ENCODE measurements around the gene KCNJ2.

Gene KCNJ2

GRCh38 chr17:70168977-70169708, at the start of gene KCNJ2:
Gene KCNJ2 (plus strand): TSS chr17:70169532. CDS start chr17:70175040, 5,508 bp downstream.
- DNase-seq = peak; percentile 90

DNA sequence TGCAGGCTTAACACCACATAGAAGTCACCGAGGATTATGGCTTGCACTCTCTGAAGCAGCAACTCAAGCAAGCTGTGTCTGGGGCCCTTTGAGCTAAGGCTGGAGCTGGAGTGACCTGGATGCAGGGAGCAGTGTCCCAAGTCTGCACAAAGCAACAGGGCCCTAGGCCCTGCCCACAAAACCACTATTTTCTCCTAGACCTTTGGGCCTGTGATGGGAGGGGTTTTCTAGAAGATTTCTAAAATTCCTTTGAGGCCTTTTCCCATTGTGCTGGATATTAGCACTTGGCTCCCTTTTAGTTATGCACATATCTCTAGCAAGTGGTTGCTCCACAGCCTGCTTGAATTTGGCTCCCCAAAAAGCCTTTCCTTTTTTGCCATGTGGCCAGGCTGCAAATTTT, 49.8 kb upstream of the KCNJ2 start:
- DNase-seq = no peak

DNA sequence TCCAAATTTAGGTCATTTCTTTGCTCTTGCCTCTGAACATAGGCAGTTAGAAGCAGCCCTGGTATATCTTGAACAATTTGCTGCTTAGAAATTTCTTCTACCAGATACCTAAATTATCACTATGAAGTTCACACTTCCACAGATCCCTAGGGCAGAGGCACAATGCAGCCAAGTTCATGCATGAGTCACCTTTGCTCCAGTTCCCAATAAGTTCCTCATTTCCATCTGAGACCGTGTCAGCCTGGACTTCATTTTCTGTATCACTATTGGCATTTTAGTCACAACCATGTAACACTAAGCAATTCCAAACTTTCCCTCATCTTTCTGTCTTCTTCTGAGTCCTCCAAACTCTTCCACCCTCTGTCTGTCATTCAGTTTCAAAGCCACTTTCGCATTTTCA, 49.3 kb upstream of the KCNJ2 start:
- no peak for DNase-seq

DNA sequence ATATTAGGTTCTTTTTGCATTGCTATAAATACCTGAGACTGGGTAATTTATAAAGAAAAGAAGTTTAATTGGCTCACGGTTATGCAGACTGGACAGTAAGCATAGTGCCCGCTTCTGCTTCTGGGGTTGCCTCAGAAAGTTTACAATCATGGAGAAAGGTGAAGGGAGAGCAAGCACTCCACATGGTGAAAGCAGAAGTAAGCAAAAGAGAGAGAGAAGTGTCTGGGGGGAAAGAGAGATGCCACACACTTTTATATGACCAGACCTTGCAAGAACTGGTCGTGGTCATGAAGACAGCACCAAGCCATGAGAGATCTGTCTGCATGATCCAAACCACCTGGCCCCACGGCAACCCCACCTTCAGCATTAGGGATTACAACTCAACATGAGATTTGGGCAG, 48.9 kb upstream of the KCNJ2 start:
- DNase-seq = no peak

GRCh38 chr17:70121126-70121525, 48.2 kb upstream of the KCNJ2 start:
- no peak for DNase-seq

DNA sequence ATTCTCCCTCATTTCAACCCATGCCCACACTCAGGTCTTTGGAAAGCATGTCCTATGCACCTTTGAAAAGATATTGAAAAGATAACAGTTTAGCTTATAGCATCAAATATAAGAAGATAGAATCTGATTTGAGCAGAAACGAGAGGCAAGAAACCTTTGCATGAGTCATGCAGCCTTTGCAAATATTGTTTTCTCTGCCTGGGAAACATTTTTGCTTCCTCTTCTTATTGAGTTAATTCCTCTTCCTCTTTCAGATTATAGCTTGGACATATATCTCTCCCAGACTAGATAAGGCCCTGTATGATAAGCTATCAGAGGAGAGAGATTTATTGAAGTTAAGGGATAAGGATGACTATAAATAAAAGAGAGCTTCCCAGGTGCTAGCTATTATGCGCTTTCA, 46.1 kb upstream of the KCNJ2 start:
- no peak for DNase-seq

- no peak for DNase-seq
These were observed 44.6 kb upstream of the KCNJ2 start for GRCh38 chr17:70124723-70125122.

GRCh38 chr17:70127221-70127873, 42.0 kb upstream of the KCNJ2 start:
- no peak for DNase-seq

DNA sequence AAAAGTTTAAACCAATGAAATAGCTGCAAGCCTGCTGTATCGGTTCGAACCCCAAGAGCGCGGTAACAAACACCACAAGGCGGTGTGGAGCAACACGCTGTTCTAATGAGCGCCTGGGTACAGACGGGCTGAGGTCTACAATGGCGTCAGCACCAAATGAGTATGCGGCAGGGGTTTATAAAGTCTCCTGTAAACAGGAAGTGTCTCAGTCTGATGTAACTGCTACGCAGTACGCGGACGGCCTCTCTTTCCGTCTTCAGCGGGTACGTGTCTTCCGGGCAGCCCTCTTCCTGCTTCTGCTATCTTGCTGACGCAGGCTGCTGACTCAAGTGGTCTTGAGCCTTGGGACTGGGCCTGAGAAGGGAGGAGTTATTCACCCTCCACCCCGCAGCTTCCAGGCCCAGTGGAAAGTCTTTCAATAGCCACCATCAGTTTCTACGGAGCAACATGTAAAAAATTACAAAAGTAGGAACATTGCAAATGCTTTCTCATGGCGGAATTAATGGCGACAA, 40.5 kb upstream of the KCNJ2 start:
- DNase-seq = no peak

DNA sequence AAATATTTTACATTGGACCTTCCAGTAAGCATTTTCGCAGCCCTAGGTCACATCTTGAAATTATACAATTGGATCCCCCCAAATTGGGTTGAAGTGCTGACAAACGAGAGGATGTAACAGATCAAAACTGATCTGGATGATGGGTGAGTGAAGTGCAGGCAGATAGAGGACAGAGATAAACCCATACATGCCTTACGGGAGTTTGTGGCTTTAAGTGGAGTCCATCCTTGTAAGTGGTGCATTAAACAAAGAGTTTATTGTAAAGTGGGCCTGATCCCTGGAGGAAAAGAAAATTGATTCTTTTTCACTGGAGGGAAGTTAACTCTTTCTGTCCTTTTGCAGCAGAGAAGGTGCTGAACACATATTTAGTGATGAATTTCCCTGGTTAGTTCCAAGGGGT, 39.0 kb upstream of the KCNJ2 start:
- no peak for DNase-seq

GRCh38 chr17:70132505-70132904, 36.8 kb upstream of the KCNJ2 start:
- no peak for DNase-seq

DNA sequence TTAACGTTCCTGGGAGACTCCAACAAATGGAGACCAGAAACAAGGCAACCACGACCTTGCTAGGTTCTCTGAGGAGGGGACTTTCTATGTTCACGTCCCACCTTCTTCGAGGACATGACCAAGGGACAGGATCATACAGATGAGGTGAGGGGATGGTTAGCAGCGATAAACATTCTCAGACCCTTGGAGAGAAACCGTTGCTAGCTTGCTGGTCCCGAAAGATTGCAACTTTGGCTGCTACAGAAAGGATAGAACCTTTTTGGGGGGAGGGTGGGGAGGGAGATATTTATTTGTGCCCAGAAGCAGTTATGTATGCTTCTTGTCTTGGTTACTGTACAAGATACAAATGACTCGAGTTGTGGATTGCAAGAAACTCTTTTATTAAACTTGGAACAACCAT, 35.3 kb upstream of the KCNJ2 start:
- DNase-seq = no peak

GRCh38 chr17:70134777-70135176, 34.6 kb upstream of the KCNJ2 start:
- no peak for DNase-seq

GRCh38 chr17:70136131-70136530, 33.2 kb upstream of the KCNJ2 start:
- DNase-seq = no peak

- no peak for DNase-seq
These were observed 31.7 kb upstream of the KCNJ2 start for GRCh38 chr17:70137451-70138230.

- DNase-seq = no peak
These were observed 31.0 kb upstream of the KCNJ2 start for GRCh38 chr17:70138291-70138865.

- DNase-seq = no peak
These were observed 29.8 kb upstream of the KCNJ2 start for GRCh38 chr17:70139449-70139993.

DNA sequence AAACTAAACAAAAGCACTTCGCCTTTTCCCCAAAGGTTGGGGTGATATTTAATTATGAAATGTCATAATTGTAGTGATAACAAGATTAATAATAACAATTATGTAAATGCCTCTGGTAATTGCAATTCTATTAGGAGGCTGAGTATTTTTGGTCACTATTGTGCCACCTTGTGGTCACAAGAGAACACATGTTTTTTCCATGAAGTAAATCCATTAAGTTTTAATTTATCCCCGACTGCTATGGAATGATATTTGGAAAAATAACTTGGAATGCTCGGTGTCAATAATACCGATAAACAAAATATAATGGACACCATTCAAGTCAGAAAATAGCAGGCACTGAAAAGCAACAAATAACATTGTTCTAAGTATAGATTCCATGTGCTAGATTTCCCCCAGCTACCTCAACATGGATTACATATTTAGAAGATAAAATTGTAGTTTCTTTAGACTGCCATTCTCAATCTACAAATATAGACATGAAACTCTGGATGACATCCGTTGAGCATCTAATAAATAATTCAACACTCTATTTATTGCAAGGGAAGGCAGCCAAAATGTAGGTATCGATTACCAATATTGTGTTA, 25.0 kb upstream of the KCNJ2 start:
- DNase-seq = no peak

DNA sequence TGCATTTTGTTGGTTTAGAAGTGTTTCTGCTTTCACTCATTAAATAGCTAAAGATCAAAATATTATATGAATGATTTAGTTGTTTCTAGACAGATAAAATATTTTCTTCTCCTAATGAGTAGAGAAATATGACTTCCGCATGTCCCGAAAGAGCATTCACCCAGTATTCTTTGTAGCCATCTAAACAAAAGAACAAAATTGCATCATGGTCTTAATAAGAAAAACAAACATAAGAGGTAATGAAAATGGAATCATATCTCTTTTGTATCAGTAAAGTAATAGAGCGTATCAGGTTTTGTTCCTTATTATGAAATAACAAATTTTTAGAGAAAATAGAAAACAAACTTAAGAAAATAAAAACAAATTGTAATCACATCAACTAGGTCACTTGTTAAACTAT, 16.1 kb upstream of the KCNJ2 start:
- DNase-seq = no peak

DNA sequence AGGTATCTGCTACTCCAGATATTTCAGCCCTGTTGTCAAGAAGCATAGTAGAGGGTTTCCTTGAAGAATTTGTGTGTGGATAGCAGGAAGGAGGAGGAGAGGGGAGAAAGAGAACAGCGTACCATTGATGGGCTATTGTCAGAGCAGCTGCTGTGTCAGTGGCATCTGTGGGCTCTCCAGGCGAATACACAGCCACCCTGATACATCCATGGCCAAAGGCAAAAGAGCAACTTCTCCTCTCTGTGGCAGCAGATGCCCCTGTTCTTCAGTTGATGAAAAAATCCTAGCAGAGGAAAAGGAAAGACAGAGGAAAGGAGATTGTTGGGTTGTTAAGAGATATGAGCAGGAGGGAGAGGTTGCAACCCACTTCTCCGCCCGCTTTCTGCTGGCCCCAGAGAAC, 12.2 kb upstream of the KCNJ2 start:
- DNase-seq = no peak

DNA sequence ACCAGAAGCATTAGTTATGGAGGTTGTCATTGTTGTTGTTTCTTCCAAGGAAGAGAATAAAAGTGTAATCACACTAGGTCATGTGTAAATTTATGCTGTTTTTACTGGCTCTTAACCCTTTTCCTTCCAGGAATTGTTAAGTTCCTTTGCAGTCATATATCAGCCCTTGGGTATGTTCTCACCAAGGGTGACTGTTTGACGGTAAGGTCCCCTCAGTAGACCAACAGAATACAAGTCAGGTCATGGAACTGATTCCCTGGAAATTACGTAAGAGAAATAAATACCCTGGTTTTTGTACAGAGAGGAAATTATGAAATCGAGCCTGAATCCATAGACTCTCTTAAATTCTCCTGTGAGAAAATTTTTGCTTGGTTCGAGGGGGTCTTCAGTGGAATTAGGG, 11.2 kb upstream of the KCNJ2 start:
- DNase-seq = no peak

- DNase-seq = no peak
These were observed 10.7 kb upstream of the KCNJ2 start for GRCh38 chr17:70158591-70158990.

- DNase-seq = no peak
These were observed 9.4 kb upstream of the KCNJ2 start for GRCh38 chr17:70159980-70160379.
